Esophagus squamous epithelium (tissue), 4 donors: ENCODE data around the gene KDM1B.

Experiments
- POLR2A ChIP-seq, 4 donors: fragments of 450-650 bp; IDR thresholded peaks; one replicate each; pipeline ENCODE4 v1.6.1; 2017; ENCODE audit warnings: antibody characterized with exemption in 4 of 4, mild to moderate bottlenecking in 4 of 4, moderate library complexity in 3 of 4
- TF ChIP-seq, protein P1 (sequence below), 6 experiments: fragments of 450-650 bp in 4 of 6; fragments of 200-600 bp in 2 of 6; sonication (generic) in 2 of 6; IDR thresholded peaks; one replicate each; pipeline ENCODE4 v1.5.1; 2016 to 2019; ENCODE audit warnings: antibody characterized with exemption in 6 of 6, mild to moderate bottlenecking in 4 of 6, moderate library complexity in 4 of 6

DNA sequence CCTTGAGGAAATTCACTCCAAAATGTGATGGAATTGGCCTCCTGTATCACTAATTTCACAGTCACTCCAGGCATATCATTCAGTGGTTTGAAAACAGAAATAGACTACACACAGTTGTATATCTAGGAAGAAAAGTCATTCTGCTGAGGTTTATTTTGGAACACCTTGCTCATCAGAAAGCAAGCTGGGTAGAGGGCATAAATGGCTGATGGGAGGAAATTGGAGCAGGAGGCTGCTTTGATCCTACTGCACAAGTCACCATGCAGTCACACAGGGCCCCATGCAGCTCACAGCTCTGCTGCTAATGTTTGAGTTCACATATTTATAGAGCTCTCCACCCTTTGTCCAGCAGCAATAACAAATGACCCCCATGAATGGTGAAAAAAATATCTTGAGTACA, 45.1 kb upstream of the KDM1B start:
- TF ChIP-seq, protein P1, sequence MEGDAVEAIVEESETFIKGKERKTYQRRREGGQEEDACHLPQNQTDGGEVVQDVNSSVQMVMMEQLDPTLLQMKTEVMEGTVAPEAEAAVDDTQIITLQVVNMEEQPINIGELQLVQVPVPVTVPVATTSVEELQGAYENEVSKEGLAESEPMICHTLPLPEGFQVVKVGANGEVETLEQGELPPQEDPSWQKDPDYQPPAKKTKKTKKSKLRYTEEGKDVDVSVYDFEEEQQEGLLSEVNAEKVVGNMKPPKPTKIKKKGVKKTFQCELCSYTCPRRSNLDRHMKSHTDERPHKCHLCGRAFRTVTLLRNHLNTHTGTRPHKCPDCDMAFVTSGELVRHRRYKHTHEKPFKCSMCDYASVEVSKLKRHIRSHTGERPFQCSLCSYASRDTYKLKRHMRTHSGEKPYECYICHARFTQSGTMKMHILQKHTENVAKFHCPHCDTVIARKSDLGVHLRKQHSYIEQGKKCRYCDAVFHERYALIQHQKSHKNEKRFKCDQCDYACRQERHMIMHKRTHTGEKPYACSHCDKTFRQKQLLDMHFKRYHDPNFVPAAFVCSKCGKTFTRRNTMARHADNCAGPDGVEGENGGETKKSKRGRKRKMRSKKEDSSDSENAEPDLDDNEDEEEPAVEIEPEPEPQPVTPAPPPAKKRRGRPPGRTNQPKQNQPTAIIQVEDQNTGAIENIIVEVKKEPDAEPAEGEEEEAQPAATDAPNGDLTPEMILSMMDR (IDR thresholded peaks at IDR 0.05), result no peak
- TF ChIP-seq POLR2A (IDR thresholded peaks at IDR 0.05), result no peak
